ENCODE results near the gene STXBP1.

Gene STXBP1

GRCh38 chr9:127664678-127665507 is 52.8 kb downstream of the STXBP1 start:
- no peak for FAIRE-seq
- TF ChIP-seq PAX5 (IDR thresholded peaks at IDR 0.05; ENCODE audit: insufficient read depth, low read length, severe bottlenecking) (no peak), POLR2AphosphoS5 (IDR thresholded peaks at IDR 0.05; ENCODE audit: low read depth, low read length) (no peak), TAF1 (IDR thresholded peaks at IDR 0.05; ENCODE audit: low read depth, low read length) (no peak), SPI1 (IDR thresholded peaks at IDR 0.05; ENCODE audit: low read depth, low read length) (no peak), POU2F2 (IDR thresholded peaks at IDR 0.05; ENCODE audit: low read depth, low read length) (no peak), POLR2A (IDR thresholded peaks at IDR 0.05; ENCODE audit: low read depth, low read length) (no peak)
- no peak for DNase-seq (ENCODE audit: insufficient read length, low spot score)

GRCh38 chr9:127667127-127667844 is 55.2 kb downstream of the STXBP1 start:
- DNase-seq (ENCODE audit: insufficient read length, low spot score) = no peak
- FAIRE-seq = no peak
- TF ChIP-seq POU2F2 (IDR thresholded peaks at IDR 0.05; ENCODE audit: low read depth, low read length) (no peak), PAX5 (IDR thresholded peaks at IDR 0.05; ENCODE audit: insufficient read depth, low read length, severe bottlenecking) (no peak), POLR2A (IDR thresholded peaks at IDR 0.05; ENCODE audit: low read depth, low read length) (no peak), TAF1 (IDR thresholded peaks at IDR 0.05; ENCODE audit: low read depth, low read length) (no peak), SPI1 (IDR thresholded peaks at IDR 0.05; ENCODE audit: low read depth, low read length) (no peak), POLR2AphosphoS5 (IDR thresholded peaks at IDR 0.05; ENCODE audit: low read depth, low read length) (no peak)

GRCh38 chr9:127667906-127668305 is 55.8 kb downstream of the STXBP1 start:
- no peak for TF ChIP-seq POLR2AphosphoS5 (IDR thresholded peaks at IDR 0.05; ENCODE audit: low read depth, low read length)
- TF ChIP-seq POU2F2 (IDR thresholded peaks at IDR 0.05; ENCODE audit: low read depth, low read length) = no peak
- TF ChIP-seq SPI1 (IDR thresholded peaks at IDR 0.05; ENCODE audit: low read depth, low read length) = no peak
- TF ChIP-seq PAX5 (IDR thresholded peaks at IDR 0.05; ENCODE audit: insufficient read depth, low read length, severe bottlenecking) = no peak
- no peak for TF ChIP-seq POLR2A (IDR thresholded peaks at IDR 0.05; ENCODE audit: low read depth, low read length)
- no peak for TF ChIP-seq TAF1 (IDR thresholded peaks at IDR 0.05; ENCODE audit: low read depth, low read length)
- FAIRE-seq (no peak), DNase-seq (ENCODE audit: insufficient read length, low spot score) (no peak)

- TF ChIP-seq POLR2AphosphoS5 (IDR thresholded peaks at IDR 0.05; ENCODE audit: low read depth, low read length) (no peak), SPI1 (IDR thresholded peaks at IDR 0.05; ENCODE audit: low read depth, low read length) (no peak), POU2F2 (IDR thresholded peaks at IDR 0.05; ENCODE audit: low read depth, low read length) (no peak), TAF1 (IDR thresholded peaks at IDR 0.05; ENCODE audit: low read depth, low read length) (no peak), POLR2A (IDR thresholded peaks at IDR 0.05; ENCODE audit: low read depth, low read length) (no peak), PAX5 (IDR thresholded peaks at IDR 0.05; ENCODE audit: insufficient read depth, low read length, severe bottlenecking) (no peak)
- DNase-seq (ENCODE audit: insufficient read length, low spot score) (no peak), FAIRE-seq (no peak)
Measured at GRCh38 chr9:127673234-127673633, 61.2 kb downstream of the STXBP1 start.

- no peak for FAIRE-seq
- no peak for DNase-seq (ENCODE audit: insufficient read length, low spot score)
- no peak for TF ChIP-seq POU2F2 (IDR thresholded peaks at IDR 0.05; ENCODE audit: low read depth, low read length)
- TF ChIP-seq PAX5 (IDR thresholded peaks at IDR 0.05; ENCODE audit: insufficient read depth, low read length, severe bottlenecking) = no peak
Measured at GRCh38 chr9:127676638-127677037, 64.6 kb downstream of the STXBP1 start.

GRCh38 chr9:127679506-127679905 is 67.4 kb downstream of the STXBP1 start:
- DNase-seq (ENCODE audit: insufficient read length, low spot score) = no peak
- FAIRE-seq = no peak
- no peak for TF ChIP-seq PAX5 (IDR thresholded peaks at IDR 0.05; ENCODE audit: insufficient read depth, low read length, severe bottlenecking)
- no peak for TF ChIP-seq POLR2AphosphoS5 (IDR thresholded peaks at IDR 0.05; ENCODE audit: low read depth, low read length)
- TF ChIP-seq POLR2A (IDR thresholded peaks at IDR 0.05; ENCODE audit: low read depth, low read length) = no peak
- TF ChIP-seq POU2F2 (IDR thresholded peaks at IDR 0.05; ENCODE audit: low read depth, low read length) = no peak

GRCh38 chr9:127680226-127680625 is 68.1 kb downstream of the STXBP1 start:
- DNase-seq (ENCODE audit: insufficient read length, low spot score) = no peak
- TF ChIP-seq PAX5 (IDR thresholded peaks at IDR 0.05; ENCODE audit: insufficient read depth, low read length, severe bottlenecking) = no peak
- no peak for TF ChIP-seq SPI1 (IDR thresholded peaks at IDR 0.05; ENCODE audit: low read depth, low read length)
- no peak for FAIRE-seq

GRCh38 chr9:127680846-127681245 is 68.8 kb downstream of the STXBP1 start:
- no peak for TF ChIP-seq TAF1 (IDR thresholded peaks at IDR 0.05; ENCODE audit: low read depth, low read length)
- no peak for TF ChIP-seq POU2F2 (IDR thresholded peaks at IDR 0.05; ENCODE audit: low read depth, low read length)
- TF ChIP-seq PAX5 (IDR thresholded peaks at IDR 0.05; ENCODE audit: insufficient read depth, low read length, severe bottlenecking) = no peak
- no peak for TF ChIP-seq POLR2AphosphoS5 (IDR thresholded peaks at IDR 0.05; ENCODE audit: low read depth, low read length)
- no peak for TF ChIP-seq SPI1 (IDR thresholded peaks at IDR 0.05; ENCODE audit: low read depth, low read length)
- TF ChIP-seq POLR2A (IDR thresholded peaks at IDR 0.05; ENCODE audit: low read depth, low read length) = no peak

GRCh38 chr9:127682351-127683136 is 70.5 kb downstream of the STXBP1 start:
- FAIRE-seq = no peak
- TF ChIP-seq POLR2A (IDR thresholded peaks at IDR 0.05; ENCODE audit: low read depth, low read length) = no peak
- no peak for TF ChIP-seq POU2F2 (IDR thresholded peaks at IDR 0.05; ENCODE audit: low read depth, low read length)
- TF ChIP-seq TAF1 (IDR thresholded peaks at IDR 0.05; ENCODE audit: low read depth, low read length) = no peak
- TF ChIP-seq PAX5 (IDR thresholded peaks at IDR 0.05; ENCODE audit: insufficient read depth, low read length, severe bottlenecking) = no peak
- no peak for TF ChIP-seq POLR2AphosphoS5 (IDR thresholded peaks at IDR 0.05; ENCODE audit: low read depth, low read length)
- TF ChIP-seq SPI1 (IDR thresholded peaks at IDR 0.05; ENCODE audit: low read depth, low read length) = no peak
- no peak for DNase-seq (ENCODE audit: insufficient read length, low spot score)

More at GRCh38 chr9:127680846-127681245, 68.8 kb downstream of the STXBP1 start:
- DNase-seq (ENCODE audit: insufficient read length, low spot score) (no peak), FAIRE-seq (no peak)
